RWPE1 (cell line): ENCODE data around the gene BLTP3A.
"Not testable (repeated sequence)": the region's sequence is repeated elsewhere in the genome, so short reads cannot be mapped to it uniquely, and the experiment has no call there.

Experiments
- CTCF ChIA-PET: fragments of 350-600 bp; sonication (Branson Sonifier 250); formaldehyde crosslinking; extraction: SDS; loops from one replicate; lab custom pipeline; 2021; lab: Yijun Ruan, JAX
- POLR2A ChIA-PET: fragments of 400-600 bp; formaldehyde crosslinking; extraction: SDS; loops from one replicate; lab custom pipeline; 2020; ENCODE audit warnings: antibody characterized with exemption; ENCODE audit not compliant: low non-redundant PET; lab: Yijun Ruan, JAX
- DNase-seq: peaks from one replicate; pipeline ENCODE4 v3.0.0; 2012; ENCODE audit warnings: low spot score
- H3K27ac ChIP-seq: fragments of 450-650 bp; 2 replicates; pipeline ENCODE4 v1.5.1; 2017
- CTCF ChIP-seq: fragments of 450-650 bp; conservative IDR thresholded peaks from 2 replicates; pipeline ENCODE4 v1.5.1; 2017; ENCODE audit warnings: low read depth, mild to moderate bottlenecking

The BLTP3A gene

GRCh38 chr6:34746104-34746846, 45.6 kb upstream of the BLTP3A start:
- POLR2A ChIA-PET: interaction anchor here (0.6 to 0.7 kb wide), 2 partner anchors 25 to 45 kb away, joined by 4 to 6 read pairs; partner anchors contain the start of gene BLTP3A
- no peak for TF ChIP-seq CTCF
- CTCF ChIA-PET: interaction anchor here (0.6 kb wide), 1 partner anchor 9 kb away, joined by 4 read pairs; no protein-coding TSS in a partner anchor
- H3K27ac ChIP-seq: no peak overlapping the region
- no peak for DNase-seq

GRCh38 chr6:34748757-34749156, 43.1 kb upstream of the BLTP3A start:
- POLR2A ChIA-PET: no interaction called here
- no peak for DNase-seq
- H3K27ac ChIP-seq: no peak overlapping the region
- no peak for TF ChIP-seq CTCF
- CTCF ChIA-PET: no interaction called here

GRCh38 chr6:34756513-34756856, 35.4 kb upstream of the BLTP3A start:
- peak overlapping the region; percentile 96 for H3K27ac ChIP-seq
- DNase-seq, POLR2A ChIA-PET: not testable (repeated sequence)
- TF ChIP-seq CTCF: peak; percentile 47; the same call in 1 of the 2 replicates
- CTCF ChIA-PET: interaction anchor here (0.6 to 1.3 kb wide), 3 partner anchors 53 to 356 kb away, joined by 3 read pairs; no protein-coding TSS in a partner anchor

GRCh38 chr6:34757687-34758274, 34.1 kb upstream of the BLTP3A start:
- no peak for DNase-seq
- ChIA-PET POLR2A (interaction anchor here (0.6 kb wide), 1 partner anchor 130 kb away, joined by 4 read pairs; the partner anchor contains the start of gene TAF11), CTCF (interaction anchor here (1.3 kb wide), 1 partner anchor 193 kb away, joined by 3 read pairs; no protein-coding TSS in a partner anchor)
- H3K27ac ChIP-seq: peak overlapping the region; percentile 96
- no peak for TF ChIP-seq CTCF

DNA sequence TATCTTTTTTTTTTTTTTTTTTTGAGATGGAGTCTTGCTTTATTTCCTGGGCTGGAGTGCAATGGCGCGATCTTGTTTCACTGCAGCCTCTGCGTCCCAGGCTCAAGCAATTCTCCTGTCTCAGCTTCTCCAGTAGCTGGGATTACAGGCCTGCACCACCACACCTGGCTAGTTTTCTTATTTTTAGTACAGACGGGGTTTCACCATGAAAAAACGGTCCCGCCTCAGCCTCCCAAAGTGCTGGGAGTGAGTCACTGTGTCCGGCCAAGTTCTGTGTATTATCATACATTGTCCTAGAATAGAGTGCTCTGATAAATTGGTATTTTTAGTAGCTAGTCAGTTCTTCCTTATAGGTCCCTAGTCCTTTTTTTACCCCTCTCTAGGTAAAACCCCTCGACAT, 31.8 kb upstream of the BLTP3A start:
- no peak for DNase-seq
- POLR2A ChIA-PET: no interaction called here
- TF ChIP-seq CTCF: no peak
- no peak overlapping the region for H3K27ac ChIP-seq
- CTCF ChIA-PET: no interaction called here

- POLR2A ChIA-PET: interaction anchor here (0.7 kb wide), 1 partner anchor 126 kb away, joined by 9 read pairs; no protein-coding TSS in a partner anchor
- not testable (repeated sequence) for DNase-seq, H3K27ac ChIP-seq
- CTCF ChIA-PET: interaction anchor here (0.5 to 0.9 kb wide), 3 partner anchors 79 to 344 kb away, joined by 3 to 4 read pairs (median 4); no protein-coding TSS in a partner anchor
Measured at GRCh38 chr6:34761681-34762080, 30.2 kb upstream of the BLTP3A start.
